WTC11 (cell line): ENCODE data around the gene RPL18. TPM values are rescaled to one million over a fixed set of nuclear protein-coding genes. Genes with fewer than 3 reads are reported as not detected.

Experiments used
- ELF4 ChIP-seq: sonication (generic); formaldehyde crosslinking; IDR thresholded peaks from 2 replicates; pipeline ENCODE4 v1.8.1; 2022; ENCODE audit warnings: low read depth, mild to moderate bottlenecking, moderate library complexity, missing genetic modification reagents
- KAT7 ChIP-seq: sonication (generic); formaldehyde crosslinking; IDR thresholded peaks from 2 replicates; pipeline ENCODE4 v1.8.1; 2023; ENCODE audit warnings: missing genetic modification reagents, mild to moderate bottlenecking, borderline replicate concordance
- NFE2L1 ChIP-seq: sonication (generic); formaldehyde crosslinking; IDR thresholded peaks from 2 replicates; pipeline ENCODE4 v1.8.1; 2023; ENCODE audit warnings: missing genetic modification reagents
- OVOL2 ChIP-seq: fragments of 250-450 bp; sonication (Bioruptor Pico); IDR thresholded peaks from 2 replicates; pipeline ENCODE4 v1.9.0; 2021; ENCODE audit warnings: mild to moderate bottlenecking, borderline replicate concordance
- ZNF121 ChIP-seq: sonication (generic); formaldehyde crosslinking; IDR thresholded peaks from 2 replicates; pipeline ENCODE4 v1.8.0; 2023; ENCODE audit warnings: missing genetic modification reagents
- ZNF423 ChIP-seq: fragments of 250-450 bp; sonication (Bioruptor Pico); IDR thresholded peaks from 2 replicates; pipeline ENCODE4 v2.1.2; 2022; ENCODE audit warnings: mild to moderate bottlenecking, moderate library complexity
- total RNA-seq: library from RNA; stranded (reverse); gene quantifications from 3 replicates; pipeline ENCODE4 v1.2.3, GENCODE V29; 2021
- TF ChIP-seq, protein P1 (sequence below): sonication (generic); formaldehyde crosslinking; IDR thresholded peaks from 2 replicates; pipeline ENCODE4 v1.8.1; 2023; ENCODE audit warnings: mild to moderate bottlenecking, missing genetic modification reagents
- TF ChIP-seq, protein P2 (sequence below): fragments of 250-450 bp; sonication (Bioruptor Pico); IDR thresholded peaks from 2 replicates; pipeline ENCODE4 v1.9.0; 2021; ENCODE audit warnings: mild to moderate bottlenecking, borderline replicate concordance
- TF ChIP-seq, protein P3 (sequence below): sonication (generic); formaldehyde crosslinking; IDR thresholded peaks from 2 replicates; pipeline ENCODE4 v1.8.0; 2022; ENCODE audit warnings: mild to moderate bottlenecking, missing genetic modification reagents
- TF ChIP-seq, protein P4 (sequence below): fragments of 250-450 bp; sonication (Bioruptor Pico); conservative IDR thresholded peaks from 2 replicates; pipeline ENCODE4 v1.9.0; 2021; ENCODE audit warnings: mild to moderate bottlenecking
- TF ChIP-seq, protein P5 (sequence below): sonication (generic); formaldehyde crosslinking; IDR thresholded peaks from 2 replicates; pipeline ENCODE4 v1.8.1; 2022; ENCODE audit warnings: missing genetic modification reagents, borderline replicate concordance
- TF ChIP-seq, protein P6 (sequence below): fragments of 250-450 bp; sonication (Bioruptor Pico); IDR thresholded peaks from 2 replicates; pipeline ENCODE4 v1.9.0; 2021; ENCODE audit warnings: mild to moderate bottlenecking

Gene RPL18
- total RNA-seq, 1 experiment from 2014 or later, result 1,712 TPM

DNA sequence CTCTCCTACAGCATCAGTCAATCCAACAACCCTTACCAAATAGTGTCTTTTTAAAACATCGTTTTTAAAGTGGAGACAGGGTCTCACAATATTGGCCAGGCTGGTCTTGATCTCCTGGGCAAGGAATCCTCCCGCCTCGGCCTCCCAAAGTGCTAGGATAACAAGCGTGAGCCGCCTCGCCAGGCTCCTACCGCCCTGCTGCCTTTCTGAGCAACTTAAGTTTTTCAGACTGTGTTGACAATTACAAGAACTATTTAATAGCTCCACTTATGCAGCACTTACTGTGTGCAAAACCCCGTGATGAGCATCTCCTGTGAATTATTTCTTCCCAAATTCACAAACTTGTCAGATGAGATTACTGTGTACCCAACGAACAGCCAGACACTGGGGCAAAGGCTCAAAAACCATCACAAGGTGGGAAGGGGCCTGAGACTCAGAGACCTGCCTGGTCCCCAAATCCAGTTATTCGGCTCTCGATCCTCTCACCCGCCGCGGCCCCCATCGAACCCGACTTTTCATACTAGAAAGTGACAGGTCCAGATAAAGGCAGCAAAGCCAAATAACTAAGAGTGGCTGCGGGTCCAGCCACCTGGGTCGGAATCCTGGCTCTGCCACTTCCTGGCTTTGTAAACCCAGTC, 581 bp downstream of the RPL18 start (continued):
- TF ChIP-seq, protein P1, sequence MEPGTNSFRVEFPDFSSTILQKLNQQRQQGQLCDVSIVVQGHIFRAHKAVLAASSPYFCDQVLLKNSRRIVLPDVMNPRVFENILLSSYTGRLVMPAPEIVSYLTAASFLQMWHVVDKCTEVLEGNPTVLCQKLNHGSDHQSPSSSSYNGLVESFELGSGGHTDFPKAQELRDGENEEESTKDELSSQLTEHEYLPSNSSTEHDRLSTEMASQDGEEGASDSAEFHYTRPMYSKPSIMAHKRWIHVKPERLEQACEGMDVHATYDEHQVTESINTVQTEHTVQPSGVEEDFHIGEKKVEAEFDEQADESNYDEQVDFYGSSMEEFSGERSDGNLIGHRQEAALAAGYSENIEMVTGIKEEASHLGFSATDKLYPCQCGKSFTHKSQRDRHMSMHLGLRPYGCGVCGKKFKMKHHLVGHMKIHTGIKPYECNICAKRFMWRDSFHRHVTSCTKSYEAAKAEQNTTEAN, result no peak
- TF ChIP-seq OVOL2 (CRISPR knock-in tag) (no peak), ZNF423 (CRISPR knock-in tag) (no peak), NFE2L1 (no peak), ZNF121 (CRISPR knock-in tag) (peak; percentile 52; the same call in 1 of the 2 replicates), KAT7 (CRISPR knock-in tag) (no peak), ELF4 (CRISPR knock-in tag) (no peak)
- TF ChIP-seq, protein P2, sequence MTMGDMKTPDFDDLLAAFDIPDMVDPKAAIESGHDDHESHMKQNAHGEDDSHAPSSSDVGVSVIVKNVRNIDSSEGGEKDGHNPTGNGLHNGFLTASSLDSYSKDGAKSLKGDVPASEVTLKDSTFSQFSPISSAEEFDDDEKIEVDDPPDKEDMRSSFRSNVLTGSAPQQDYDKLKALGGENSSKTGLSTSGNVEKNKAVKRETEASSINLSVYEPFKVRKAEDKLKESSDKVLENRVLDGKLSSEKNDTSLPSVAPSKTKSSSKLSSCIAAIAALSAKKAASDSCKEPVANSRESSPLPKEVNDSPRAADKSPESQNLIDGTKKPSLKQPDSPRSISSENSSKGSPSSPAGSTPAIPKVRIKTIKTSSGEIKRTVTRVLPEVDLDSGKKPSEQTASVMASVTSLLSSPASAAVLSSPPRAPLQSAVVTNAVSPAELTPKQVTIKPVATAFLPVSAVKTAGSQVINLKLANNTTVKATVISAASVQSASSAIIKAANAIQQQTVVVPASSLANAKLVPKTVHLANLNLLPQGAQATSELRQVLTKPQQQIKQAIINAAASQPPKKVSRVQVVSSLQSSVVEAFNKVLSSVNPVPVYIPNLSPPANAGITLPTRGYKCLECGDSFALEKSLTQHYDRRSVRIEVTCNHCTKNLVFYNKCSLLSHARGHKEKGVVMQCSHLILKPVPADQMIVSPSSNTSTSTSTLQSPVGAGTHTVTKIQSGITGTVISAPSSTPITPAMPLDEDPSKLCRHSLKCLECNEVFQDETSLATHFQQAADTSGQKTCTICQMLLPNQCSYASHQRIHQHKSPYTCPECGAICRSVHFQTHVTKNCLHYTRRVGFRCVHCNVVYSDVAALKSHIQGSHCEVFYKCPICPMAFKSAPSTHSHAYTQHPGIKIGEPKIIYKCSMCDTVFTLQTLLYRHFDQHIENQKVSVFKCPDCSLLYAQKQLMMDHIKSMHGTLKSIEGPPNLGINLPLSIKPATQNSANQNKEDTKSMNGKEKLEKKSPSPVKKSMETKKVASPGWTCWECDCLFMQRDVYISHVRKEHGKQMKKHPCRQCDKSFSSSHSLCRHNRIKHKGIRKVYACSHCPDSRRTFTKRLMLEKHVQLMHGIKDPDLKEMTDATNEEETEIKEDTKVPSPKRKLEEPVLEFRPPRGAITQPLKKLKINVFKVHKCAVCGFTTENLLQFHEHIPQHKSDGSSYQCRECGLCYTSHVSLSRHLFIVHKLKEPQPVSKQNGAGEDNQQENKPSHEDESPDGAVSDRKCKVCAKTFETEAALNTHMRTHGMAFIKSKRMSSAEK (CRISPR knock-in tag), result 0 out of 2 replicates have a peak, but pooled peaks have one; percentile 35
- TF ChIP-seq, protein P3, sequence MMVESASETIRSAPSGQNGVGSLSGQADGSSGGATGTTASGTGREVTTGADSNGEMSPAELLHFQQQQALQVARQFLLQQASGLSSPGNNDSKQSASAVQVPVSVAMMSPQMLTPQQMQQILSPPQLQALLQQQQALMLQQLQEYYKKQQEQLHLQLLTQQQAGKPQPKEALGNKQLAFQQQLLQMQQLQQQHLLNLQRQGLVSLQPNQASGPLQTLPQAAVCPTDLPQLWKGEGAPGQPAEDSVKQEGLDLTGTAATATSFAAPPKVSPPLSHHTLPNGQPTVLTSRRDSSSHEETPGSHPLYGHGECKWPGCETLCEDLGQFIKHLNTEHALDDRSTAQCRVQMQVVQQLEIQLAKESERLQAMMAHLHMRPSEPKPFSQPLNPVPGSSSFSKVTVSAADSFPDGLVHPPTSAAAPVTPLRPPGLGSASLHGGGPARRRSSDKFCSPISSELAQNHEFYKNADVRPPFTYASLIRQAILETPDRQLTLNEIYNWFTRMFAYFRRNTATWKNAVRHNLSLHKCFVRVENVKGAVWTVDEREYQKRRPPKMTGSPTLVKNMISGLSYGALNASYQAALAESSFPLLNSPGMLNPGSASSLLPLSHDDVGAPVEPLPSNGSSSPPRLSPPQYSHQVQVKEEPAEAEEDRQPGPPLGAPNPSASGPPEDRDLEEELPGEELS (CRISPR knock-in tag), result no peak
- TF ChIP-seq, protein P4, sequence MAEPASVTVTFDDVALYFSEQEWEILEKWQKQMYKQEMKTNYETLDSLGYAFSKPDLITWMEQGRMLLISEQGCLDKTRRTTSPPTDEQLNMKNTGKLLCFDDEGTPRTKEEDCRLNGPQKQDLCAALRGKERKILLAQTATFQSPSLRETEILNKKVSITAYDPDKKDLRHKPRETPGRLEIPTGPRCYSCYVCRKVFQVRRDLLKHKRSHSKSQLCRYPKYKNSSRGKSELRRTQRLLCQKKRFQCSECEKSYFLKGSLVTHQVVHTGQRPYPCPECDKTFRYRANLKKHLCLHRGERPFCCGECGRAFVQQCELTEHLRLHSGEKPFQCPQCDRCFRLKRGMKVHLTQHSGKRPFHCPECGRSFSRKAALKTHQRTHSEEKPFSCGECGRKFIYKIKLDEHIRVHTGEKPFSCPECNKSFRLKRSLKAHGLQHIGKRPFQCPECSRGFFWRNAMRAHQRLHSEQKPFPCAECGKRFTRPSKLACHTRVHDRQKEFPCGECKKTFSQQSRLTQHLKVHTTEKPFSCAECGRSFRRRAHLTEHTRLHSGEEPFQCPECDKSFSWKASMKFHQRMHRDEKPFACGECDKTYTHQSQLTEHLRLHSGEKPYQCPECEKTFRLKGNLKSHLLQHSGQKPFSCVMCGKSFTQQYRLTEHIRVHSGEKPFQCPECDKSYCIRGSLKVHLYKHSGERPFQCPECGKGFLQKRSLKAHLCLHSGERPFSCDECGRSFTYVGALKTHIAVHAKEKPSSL (CRISPR knock-in tag), result 0 out of 2 replicates have a peak, but pooled peaks have one; percentile 57
- TF ChIP-seq, protein P5, sequence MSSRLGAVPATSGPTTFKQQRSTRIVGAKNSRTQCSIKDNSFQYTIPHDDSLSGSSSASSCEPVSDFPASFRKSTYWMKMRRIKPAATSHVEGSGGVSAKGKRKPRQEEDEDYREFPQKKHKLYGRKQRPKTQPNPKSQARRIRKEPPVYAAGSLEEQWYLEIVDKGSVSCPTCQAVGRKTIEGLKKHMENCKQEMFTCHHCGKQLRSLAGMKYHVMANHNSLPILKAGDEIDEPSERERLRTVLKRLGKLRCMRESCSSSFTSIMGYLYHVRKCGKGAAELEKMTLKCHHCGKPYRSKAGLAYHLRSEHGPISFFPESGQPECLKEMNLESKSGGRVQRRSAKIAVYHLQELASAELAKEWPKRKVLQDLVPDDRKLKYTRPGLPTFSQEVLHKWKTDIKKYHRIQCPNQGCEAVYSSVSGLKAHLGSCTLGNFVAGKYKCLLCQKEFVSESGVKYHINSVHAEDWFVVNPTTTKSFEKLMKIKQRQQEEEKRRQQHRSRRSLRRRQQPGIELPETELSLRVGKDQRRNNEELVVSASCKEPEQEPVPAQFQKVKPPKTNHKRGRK, result no peak
- TF ChIP-seq, protein P6, sequence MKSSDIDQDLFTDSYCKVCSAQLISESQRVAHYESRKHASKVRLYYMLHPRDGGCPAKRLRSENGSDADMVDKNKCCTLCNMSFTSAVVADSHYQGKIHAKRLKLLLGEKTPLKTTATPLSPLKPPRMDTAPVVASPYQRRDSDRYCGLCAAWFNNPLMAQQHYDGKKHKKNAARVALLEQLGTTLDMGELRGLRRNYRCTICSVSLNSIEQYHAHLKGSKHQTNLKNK (CRISPR knock-in tag), result 0 out of 2 replicates have a peak, but pooled peaks have one; percentile 9
